IPS DF 6.9 (cell line): ENCODE results near the gene KCNJ4.

Source experiments
- DNase-seq: peaks from one replicate; pipeline ENCODE4 v3.0.0-alpha.2; 2013; ENCODE audit warnings: low read depth, low spot score
- H3K27ac ChIP-seq: one replicate; pipeline ENCODE4 v1.5.1; 2013; ENCODE audit warnings: low read length, control low read depth
- H3K27me3 ChIP-seq: 2 replicates; pipeline ENCODE4 v1.6.1; 2013; ENCODE audit warnings: mild to moderate bottlenecking, low read length; ENCODE audit not compliant: control insufficient read depth, insufficient read depth
- H3K36me3 ChIP-seq: 2 replicates; pipeline ENCODE4 v1.6.1; 2013; ENCODE audit warnings: low read length; ENCODE audit not compliant: control insufficient read depth, insufficient read depth
- H3K4me1 ChIP-seq: 2 replicates; pipeline ENCODE4 v1.6.1; 2013; ENCODE audit warnings: low read length; ENCODE audit not compliant: control insufficient read depth, insufficient read depth
- H3K4me3 ChIP-seq: 2 replicates; pipeline ENCODE4 v1.5.1; 2013; ENCODE audit warnings: mild to moderate bottlenecking, low read length
- H3K9me3 ChIP-seq: 2 replicates; pipeline ENCODE4 v1.6.1; 2013; ENCODE audit warnings: low read length, inconsistent platforms; ENCODE audit not compliant: control insufficient read depth, insufficient read depth
- WGBS: extraction: QIAGEN DNeasy Blood & Tissue Kit; methylation state at CpG from one replicate; pipeline ENCODE4 v1.1.7; 2013; ENCODE audit warnings: mixed read lengths, missing lambda C conversion rate; ENCODE audit not compliant: insufficient read length, insufficient coverage; 5-methylcytosine and 5-hydroxymethylcytosine counted together

The KCNJ4 gene

DNA sequence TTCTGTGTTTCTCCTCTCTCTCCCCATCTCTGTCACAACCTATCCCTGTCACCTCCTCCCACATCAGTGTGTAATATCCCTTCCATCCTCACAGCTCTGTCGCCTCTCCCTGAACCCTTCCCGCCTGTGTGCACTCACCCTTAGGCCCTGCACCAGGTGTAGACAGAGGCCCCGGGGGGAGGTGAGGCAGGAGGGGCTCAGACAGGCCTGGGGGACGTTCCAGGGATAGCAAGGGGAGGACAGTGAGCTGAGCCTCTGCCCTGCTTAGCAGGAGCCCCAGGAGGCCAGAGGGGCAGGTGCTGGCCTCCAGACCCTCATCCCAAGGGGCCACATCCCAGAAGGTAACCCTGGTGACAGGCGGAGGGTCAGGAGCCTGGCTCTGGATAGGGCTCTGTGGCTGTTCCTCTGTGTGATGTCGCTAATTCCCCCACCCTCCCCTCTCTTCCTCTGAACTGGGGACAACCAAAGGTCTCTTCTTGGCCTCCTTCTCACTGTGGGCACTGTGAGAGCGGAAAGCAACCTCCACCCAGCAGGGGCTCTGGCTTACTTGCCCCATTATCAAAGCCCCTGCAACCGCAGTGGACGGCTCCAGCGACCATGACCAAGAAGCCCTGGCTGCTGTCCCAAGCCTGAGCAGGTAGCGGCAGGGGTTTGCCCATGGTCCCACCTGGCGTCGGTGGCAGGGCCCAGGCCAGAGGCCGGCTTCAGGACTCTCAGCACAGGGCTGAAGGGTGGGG lies 35.7 kb downstream of the KCNJ4 start:
- Histone ChIP-seq H3K27me3 (no peaks in the 10 kb centered on the region), H3K27ac (no peak overlapping the region), H3K4me1 (peaks cover 10% of the 10 kb centered on the region), H3K4me3 (no peak overlapping the region), H3K36me3 (no peaks in the 10 kb centered on the region), H3K9me3 (no peaks in the 10 kb centered on the region)
- DNase-seq = no peak
- WGBS = no CpG with 5 or more reads among the region's 14 CpGs

DNA sequence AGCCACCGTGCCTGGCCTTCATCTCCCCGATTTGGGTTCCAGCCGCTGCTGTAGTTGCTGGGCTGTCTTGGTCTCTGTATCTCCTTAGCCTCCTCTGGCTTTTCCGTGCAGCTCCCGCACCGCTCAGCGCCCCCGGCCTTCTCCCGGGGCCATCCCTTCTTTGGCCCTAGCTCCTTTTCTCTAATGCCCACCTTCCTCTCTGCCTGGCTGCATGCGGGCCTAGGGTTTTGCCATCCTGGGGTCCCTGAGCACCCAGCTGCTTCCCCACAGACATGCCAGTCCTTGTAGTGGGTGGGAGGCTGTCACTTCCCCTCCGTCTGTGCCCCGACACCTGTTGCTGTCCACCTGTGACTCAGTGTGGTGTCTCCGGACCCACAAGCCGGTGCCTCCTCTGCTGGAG lies 36.4 kb downstream of the KCNJ4 start:
- no peaks in the 10 kb centered on the region for H3K36me3 ChIP-seq
- H3K27me3 ChIP-seq = no peaks in the 10 kb centered on the region
- no CpG with 5 or more reads among the region's 14 CpGs for WGBS
- H3K27ac ChIP-seq = no peak overlapping the region
- peaks cover 10% of the 10 kb centered on the region for H3K4me1 ChIP-seq
- H3K4me3 ChIP-seq = no peak overlapping the region
- no peaks in the 10 kb centered on the region for H3K9me3 ChIP-seq
- no peak for DNase-seq

DNA sequence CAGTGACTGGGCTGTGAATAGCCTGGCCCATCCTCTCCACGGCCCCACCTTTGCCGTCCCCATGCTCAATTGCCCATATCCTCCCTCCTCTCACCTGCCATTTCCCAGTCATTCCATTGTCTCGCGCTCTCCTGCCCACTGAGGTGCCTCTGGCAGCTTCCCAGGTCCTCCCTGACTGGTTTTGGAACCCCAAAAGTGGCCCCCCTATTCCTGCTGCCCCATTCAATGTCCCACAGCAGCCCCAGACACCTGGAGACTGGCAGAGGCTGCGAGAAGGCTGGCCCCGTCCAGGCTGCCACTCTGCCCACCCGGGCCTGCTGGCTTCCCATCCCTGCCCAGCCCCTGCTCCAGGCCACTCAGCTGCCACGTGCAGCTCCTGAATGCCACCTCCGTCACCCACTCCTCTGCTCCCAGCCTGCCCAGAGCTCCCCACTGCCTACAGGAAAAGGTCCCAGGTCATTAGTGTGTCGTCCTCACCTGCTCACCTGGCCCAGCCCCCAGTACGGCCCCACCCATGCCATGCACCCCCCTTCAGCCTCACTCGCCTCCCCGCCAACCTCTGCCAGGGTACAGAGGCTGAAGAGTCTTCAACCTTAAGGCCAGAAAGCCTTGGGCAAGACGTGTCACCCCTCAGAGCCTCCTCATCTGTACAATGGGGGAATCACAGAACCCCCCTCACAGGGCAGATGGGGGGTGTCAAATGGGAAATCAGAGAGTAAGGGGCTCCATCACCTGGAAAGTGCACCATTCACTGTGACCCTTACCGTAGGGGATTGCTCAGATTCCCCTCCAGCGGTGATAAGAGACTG lies 37.5 kb downstream of the KCNJ4 start:
- no peak overlapping the region for H3K4me3 ChIP-seq
- no peaks in the 10 kb centered on the region for H3K27me3 ChIP-seq
- no peaks in the 10 kb centered on the region for H3K9me3 ChIP-seq
- H3K4me1 ChIP-seq = peaks cover 2% of the 10 kb centered on the region; the same call in 1 of the 2 replicates
- no CpG with 5 or more reads among the region's 16 CpGs for WGBS
- H3K27ac ChIP-seq = no peak overlapping the region
- DNase-seq = no peak
- H3K36me3 ChIP-seq = no peaks in the 10 kb centered on the region

DNA sequence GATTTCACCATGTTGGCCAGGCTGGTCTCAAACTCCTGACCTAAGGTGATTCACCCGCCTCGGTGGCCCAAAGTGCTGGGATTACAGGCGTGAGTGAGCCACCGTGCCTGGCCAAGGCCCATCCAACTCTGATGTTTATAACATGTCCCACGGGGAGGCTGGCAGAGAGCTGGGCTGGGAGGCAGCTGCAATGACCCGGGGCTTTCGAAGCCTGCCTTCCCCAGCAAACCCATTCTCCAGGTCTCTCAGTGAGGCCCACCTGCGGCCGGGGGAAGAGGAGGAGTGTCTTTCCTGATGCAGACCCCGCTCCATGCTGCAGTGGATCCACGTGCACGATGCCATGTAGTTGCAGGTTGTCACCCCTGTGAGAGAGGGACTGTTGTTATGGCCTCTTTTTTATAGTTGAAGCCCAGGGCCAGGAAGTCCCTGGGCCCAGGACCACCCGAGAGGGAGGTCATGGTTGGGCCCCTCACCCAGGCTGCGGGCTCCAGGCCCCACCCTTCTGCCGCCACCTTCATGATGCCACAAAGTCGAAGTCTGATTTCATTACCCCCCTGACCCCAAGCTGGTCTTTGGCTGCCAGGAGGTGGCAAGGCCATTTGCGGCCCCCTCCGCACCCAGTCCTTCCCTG lies 38.3 kb downstream of the KCNJ4 start:
- no CpG with 5 or more reads among the region's 18 CpGs for WGBS
- DNase-seq = no peak
- H3K9me3 ChIP-seq = no peaks in the 10 kb centered on the region
- peaks cover 2% of the 10 kb centered on the region; the same call in 1 of the 2 replicates for H3K4me1 ChIP-seq
- no peak overlapping the region for H3K4me3 ChIP-seq
- no peaks in the 10 kb centered on the region for H3K27me3 ChIP-seq
- no peak overlapping the region for H3K27ac ChIP-seq
- H3K36me3 ChIP-seq = no peaks in the 10 kb centered on the region

DNA sequence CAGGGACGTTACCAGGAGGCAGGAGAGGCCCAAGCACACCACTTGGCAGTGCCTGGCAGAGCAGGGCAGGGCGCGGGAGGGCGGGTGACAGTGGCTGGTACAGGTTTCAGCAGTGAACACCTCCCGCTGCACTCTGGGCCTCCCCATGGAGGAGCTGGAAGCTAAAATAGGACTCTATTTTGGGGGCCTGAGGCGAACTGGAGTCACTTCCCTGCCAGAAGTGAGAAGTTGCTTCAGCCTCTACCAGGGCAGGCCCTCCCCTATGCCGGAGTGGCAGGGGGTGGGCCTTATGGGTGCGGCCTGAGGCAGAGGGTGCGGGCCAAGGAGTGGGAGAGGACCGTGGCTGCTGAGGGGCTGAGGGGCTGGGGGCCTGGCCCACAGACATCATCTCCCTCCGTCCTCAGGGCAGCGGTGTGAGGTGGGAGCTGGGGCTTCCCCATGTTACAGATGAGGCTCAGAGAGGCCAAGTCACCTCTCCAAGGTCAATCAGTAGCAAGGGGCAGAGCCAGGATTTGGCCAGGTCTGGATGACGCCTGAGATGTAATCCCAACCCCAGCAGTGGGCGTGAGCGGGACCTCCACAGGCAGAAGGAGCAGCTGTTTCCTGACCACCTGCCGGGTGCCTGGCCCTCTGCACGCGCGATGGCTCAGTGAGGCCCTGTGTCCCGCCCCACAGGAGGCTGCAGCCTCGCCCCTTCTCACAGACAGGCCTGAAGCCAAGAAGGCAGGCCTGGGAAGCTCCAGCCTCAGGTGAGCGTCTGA lies 39.3 kb downstream of the KCNJ4 start:
- H3K36me3 ChIP-seq = no peaks in the 10 kb centered on the region
- H3K4me3 ChIP-seq = no peak overlapping the region
- WGBS = no CpG with 5 or more reads among the region's 22 CpGs
- no peaks in the 10 kb centered on the region for H3K27me3 ChIP-seq
- no peaks in the 10 kb centered on the region for H3K9me3 ChIP-seq
- H3K4me1 ChIP-seq = peaks cover 2% of the 10 kb centered on the region; the same call in 1 of the 2 replicates
- no peak for DNase-seq
- H3K27ac ChIP-seq = no peak overlapping the region

DNA sequence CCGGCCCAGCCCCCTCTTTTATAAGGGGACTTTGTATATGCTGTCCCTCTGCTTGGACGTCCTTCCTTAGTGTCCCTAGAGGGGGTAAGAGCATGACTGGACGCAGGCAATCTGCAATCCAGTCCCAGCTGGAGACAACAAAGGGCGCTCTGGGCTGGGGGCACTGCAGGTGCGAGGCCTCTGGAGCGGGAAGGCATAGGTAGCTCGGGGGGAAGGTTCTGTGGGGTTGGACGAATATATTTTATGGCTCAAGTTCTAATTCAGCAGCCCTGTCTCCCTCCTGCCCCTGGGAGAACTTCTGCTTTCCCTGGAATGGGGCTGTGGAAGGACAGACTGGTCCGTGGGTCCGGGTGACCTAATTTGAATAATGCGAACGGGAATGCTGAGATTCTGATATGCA lies 40.0 kb downstream of the KCNJ4 start:
- Histone ChIP-seq H3K9me3 (no peaks in the 10 kb centered on the region), H3K27me3 (no peaks in the 10 kb centered on the region), H3K36me3 (no peaks in the 10 kb centered on the region), H3K27ac (no peak overlapping the region), H3K4me3 (no peak overlapping the region), H3K4me1 (peaks cover 2% of the 10 kb centered on the region; the same call in 1 of the 2 replicates)
- no peak for DNase-seq
- no CpG with 5 or more reads among the region's 12 CpGs for WGBS

DNA sequence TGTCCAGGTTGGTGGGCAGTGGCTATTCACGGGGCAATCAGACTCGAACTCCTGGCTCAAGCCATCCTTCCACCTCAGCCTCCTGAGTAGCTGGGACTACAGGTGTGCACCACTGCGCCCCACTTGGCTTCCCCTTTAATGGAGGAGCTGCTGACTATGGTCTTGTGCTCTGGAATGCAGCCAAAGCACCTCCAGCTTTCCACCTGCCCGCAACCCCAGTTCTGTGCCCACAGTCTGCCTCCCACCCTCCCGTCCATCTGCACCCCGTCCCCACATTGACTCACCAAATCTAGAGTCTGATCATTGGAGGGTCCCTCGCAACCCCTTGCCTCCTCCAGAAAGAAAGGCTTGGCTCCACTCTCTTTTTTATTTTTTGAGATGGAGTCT lies 41.0 kb downstream of the KCNJ4 start:
- DNase-seq = no peak
- H3K27me3 ChIP-seq = no peaks in the 10 kb centered on the region
- H3K4me1 ChIP-seq = peaks cover 2% of the 10 kb centered on the region; the same call in 1 of the 2 replicates
- no peaks in the 10 kb centered on the region for H3K9me3 ChIP-seq
- no peak overlapping the region for H3K27ac ChIP-seq
- H3K4me3 ChIP-seq = no peak overlapping the region
- no peaks in the 10 kb centered on the region for H3K36me3 ChIP-seq
- WGBS = no CpG with 5 or more reads among the region's 7 CpGs

DNA sequence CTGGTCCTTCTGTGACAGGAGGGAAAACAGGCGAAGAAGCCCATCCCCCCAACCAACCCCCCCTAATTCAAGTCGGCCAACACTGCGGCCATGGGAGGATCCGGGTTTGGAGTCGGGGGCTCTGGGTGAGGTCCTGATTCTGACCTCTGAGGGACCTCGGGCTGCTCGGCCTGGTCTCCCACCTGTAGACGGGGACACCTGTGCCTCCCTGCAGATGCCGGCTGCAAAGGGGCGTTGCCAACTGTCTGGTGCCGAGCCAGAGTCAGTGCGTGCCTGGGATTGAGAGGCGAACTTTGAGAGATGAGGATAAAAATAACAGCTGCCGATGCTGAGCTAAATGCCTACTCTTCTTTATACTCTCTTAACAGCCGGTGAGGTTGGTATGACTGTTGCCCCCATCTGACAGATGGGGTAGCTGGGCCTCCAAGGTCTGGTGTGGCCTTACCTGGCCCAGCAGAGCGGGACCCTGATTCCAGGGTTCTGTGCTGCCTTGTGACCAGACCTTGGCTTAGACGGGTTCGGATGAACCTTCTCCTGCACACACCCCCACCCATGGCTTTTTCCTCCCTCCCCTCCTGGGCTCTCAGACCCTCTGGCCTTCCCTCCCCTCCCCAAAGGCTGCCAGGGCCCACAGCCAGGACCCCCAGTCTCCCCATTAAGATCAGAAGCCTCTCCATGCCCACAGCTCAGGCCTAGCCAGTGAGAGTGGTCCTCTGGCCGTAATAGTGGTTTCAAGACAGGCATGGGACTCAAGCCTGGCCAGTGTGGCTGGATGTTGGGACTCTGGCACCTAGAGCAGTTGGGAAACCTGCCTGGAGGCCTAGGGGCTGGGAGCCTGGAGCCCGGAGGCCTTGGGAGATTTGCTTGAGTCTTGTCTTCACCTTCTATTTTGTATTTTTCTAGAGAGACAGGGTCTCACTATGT lies 41.7 kb downstream of the KCNJ4 start:
- no peak overlapping the region for H3K4me3 ChIP-seq
- H3K4me1 ChIP-seq = peaks cover 2% of the 10 kb centered on the region; the same call in 1 of the 2 replicates
- WGBS = no CpG with 5 or more reads among the region's 20 CpGs
- H3K36me3 ChIP-seq = no peaks in the 10 kb centered on the region
- no peaks in the 10 kb centered on the region for H3K9me3 ChIP-seq
- no peak for DNase-seq
- H3K27ac ChIP-seq = no peak overlapping the region
- no peaks in the 10 kb centered on the region for H3K27me3 ChIP-seq

DNA sequence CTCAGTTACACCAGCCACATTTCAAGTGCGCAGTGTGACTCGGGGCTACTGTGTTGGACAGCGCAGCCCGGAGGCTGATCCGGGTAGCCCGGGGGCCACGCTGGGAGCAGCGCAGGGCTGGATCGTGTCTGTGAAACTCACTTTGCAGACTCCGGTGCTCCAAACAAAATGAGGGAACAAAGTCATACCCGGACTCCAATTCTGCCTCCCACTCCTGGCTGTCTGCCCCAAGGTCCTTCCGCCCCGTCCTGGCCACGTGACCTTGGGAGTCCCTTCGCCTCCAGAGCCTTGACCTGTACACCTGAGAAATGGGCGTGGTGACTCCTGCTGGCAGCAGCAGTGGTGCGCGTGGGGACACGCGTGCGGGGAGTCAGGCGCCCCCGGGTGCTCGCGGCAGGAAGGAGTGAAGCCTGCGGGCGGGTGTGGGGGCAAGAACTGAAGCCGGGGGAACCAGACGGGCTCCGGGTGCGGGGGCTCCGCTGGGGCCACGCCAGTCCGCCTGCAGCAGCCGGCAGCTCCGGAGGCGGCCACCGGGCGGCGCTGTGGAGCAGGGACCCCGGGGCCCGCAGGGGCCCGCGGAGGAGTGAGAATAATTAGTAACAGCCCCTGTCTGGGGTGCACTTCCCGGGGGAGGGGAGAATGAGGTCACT lies 42.4 kb downstream of the KCNJ4 start:
- Histone ChIP-seq H3K27me3 (no peaks in the 10 kb centered on the region), H3K4me3 (no peak overlapping the region), H3K27ac (no peak overlapping the region), H3K36me3 (no peaks in the 10 kb centered on the region), H3K4me1 (peaks cover 2% of the 10 kb centered on the region; the same call in 1 of the 2 replicates), H3K9me3 (no peaks in the 10 kb centered on the region)
- DNase-seq = no peak
- no CpG with 5 or more reads among the region's 45 CpGs for whole genome bisulfite sequencing
